Neural progenitor cell (in vitro differentiated cells): Measurements from ENCODE around the gene SDR9C7. TPM values are rescaled to one million over a fixed set of nuclear protein-coding genes. Genes with fewer than 3 reads are reported as not detected.

ENCODE experiments used
- DNase-seq: peaks from one replicate; pipeline ENCODE4 v3.0.0-alpha.2; 2016; ENCODE audit warnings: low spot score
- H2AFZ ChIP-seq: fragments of 200-600 bp; sonication (generic); replicated peaks from 2 replicates; pipeline ENCODE4 v1.6.1; 2016; ENCODE audit warnings: antibody characterized with exemption
- H3F3A ChIP-seq: fragments of 200-600 bp; sonication (generic); 2 replicates; pipeline ENCODE4 v1.6.1; 2016; ENCODE audit warnings: antibody characterized with exemption, low read depth
- H3K27ac ChIP-seq: fragments of 200-600 bp; sonication (generic); 2 replicates; pipeline ENCODE4 v1.5.1; 2016; ENCODE audit warnings: mild to moderate bottlenecking
- H3K27me3 ChIP-seq: fragments of 200-600 bp; sonication (generic); 2 replicates; pipeline ENCODE4 v1.6.1; 2016; ENCODE audit warnings: mild to moderate bottlenecking, moderate library complexity
- H3K36me3 ChIP-seq: fragments of 200-600 bp; sonication (generic); 2 replicates; pipeline ENCODE4 v1.5.1; 2016
- H3K4me1 ChIP-seq: fragments of 200-600 bp; sonication (generic); 2 replicates; pipeline ENCODE4 v1.6.1; 2016; ENCODE audit warnings: mixed run types
- H3K4me2 ChIP-seq: fragments of 200-600 bp; sonication (generic); 2 replicates; pipeline ENCODE4 v1.6.1; 2016
- H3K4me3 ChIP-seq: fragments of 200-600 bp; sonication (generic); 2 replicates; pipeline ENCODE4 v1.5.1; 2016
- H3K79me2 ChIP-seq: fragments of 200-600 bp; sonication (generic); 2 replicates; pipeline ENCODE4 v1.6.1; 2016; ENCODE audit warnings: low read depth
- H3K9ac ChIP-seq: fragments of 200-600 bp; sonication (generic); 2 replicates; pipeline ENCODE4 v1.6.1; 2016
- H3K9me3 ChIP-seq: fragments of 200-600 bp; sonication (generic); 2 replicates; pipeline ENCODE4 v1.5.1; 2016; ENCODE audit warnings: low read depth
- H4K20me1 ChIP-seq: fragments of 200-600 bp; sonication (generic); 2 replicates; pipeline ENCODE4 v1.6.1; 2016; ENCODE audit warnings: low read depth
- H3K27ac Mint-ChIP-seq: 3 replicates; pipeline ENCODE4 v1.8.0; 2021; ENCODE audit warnings: mixed read lengths
- H3K27me3 Mint-ChIP-seq: 2 replicates; pipeline ENCODE4 v1.8.0; 2022; ENCODE audit warnings: low read depth, mild to moderate bottlenecking, inconsistent platforms, moderate library complexity, mixed read lengths; ENCODE audit not compliant: insufficient read depth
- H3K36me3 Mint-ChIP-seq: 3 replicates; pipeline ENCODE4 v1.8.0; 2021; ENCODE audit warnings: mixed read lengths
- H3K4me1 Mint-ChIP-seq: 3 replicates; pipeline ENCODE4 v1.8.0; 2021; ENCODE audit warnings: mixed read lengths
- H3K4me3 Mint-ChIP-seq: 3 replicates; pipeline ENCODE4 v1.8.0; 2021; ENCODE audit warnings: mild to moderate bottlenecking, moderate library complexity, mixed read lengths
- H3K9me3 Mint-ChIP-seq: 3 replicates; pipeline ENCODE4 v1.8.0; 2020; ENCODE audit warnings: mixed read lengths
- EZH2 ChIP-seq: fragments of 200-600 bp; sonication (generic); IDR thresholded peaks from 2 replicates; pipeline ENCODE4 v1.6.1; 2017; ENCODE audit warnings: antibody characterized with exemption, mild to moderate bottlenecking, moderate library complexity
- EZH2phosphoT487 ChIP-seq: fragments of 200-600 bp; sonication (generic); IDR thresholded peaks from 2 replicates; pipeline ENCODE4 v1.6.1; 2017; ENCODE audit warnings: antibody characterized with exemption
- total RNA-seq: library from RNA; depleted of rRNA; stranded (reverse); fragments of >200 nt; gene quantifications from 2 replicates; pipeline ENCODE4 v1.2.3, GENCODE V29; 2015; ENCODE audit warnings: low replicate concordance
- TF ChIP-seq, protein P1 (sequence below): fragments of 200-600 bp; sonication (generic); IDR thresholded peaks from 2 replicates; pipeline ENCODE4 v1.5.1; 2017; ENCODE audit warnings: antibody characterized with exemption, mild to moderate bottlenecking

The SDR9C7 gene
- total RNA-seq, 1 donor from 2014 or later: 0.32 TPM

DNA sequence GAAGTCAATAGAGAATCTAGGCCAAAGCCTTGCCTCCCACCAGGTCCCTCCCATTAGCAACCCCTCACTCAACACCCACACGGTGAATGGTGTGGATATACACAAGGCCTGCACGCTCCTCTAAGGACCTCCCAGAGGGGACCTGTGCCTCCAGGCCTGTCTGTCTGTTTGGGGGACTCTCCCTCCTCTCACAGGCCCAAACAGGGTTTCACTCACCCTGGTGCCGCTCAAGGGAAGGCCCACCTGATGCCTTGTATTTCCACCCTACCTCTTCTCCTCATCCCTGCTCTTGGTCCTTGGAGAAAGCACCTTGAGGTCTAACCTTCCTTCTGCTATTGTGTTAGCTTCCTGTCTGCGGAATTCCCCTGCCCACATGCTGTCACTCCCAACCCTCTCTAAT lies 4.4 kb downstream of the SDR9C7 start:
- no peaks in the 10 kb centered on the region for H3K27me3 ChIP-seq
- no peak overlapping the region for H3K4me2 ChIP-seq
- no peaks in the 10 kb centered on the region for H3K79me2 ChIP-seq
- H3K27ac ChIP-seq: no peak overlapping the region
- no peak overlapping the region for H3K4me3 Mint-ChIP-seq
- peaks cover 39% of the 10 kb centered on the region for H3K4me1 ChIP-seq
- H4K20me1 ChIP-seq: no peaks in the 10 kb centered on the region
- no peaks in the 10 kb centered on the region for H3K9me3 ChIP-seq
- H3K36me3 Mint-ChIP-seq: no peaks in the 10 kb centered on the region
- peak overlapping the region; percentile 44 for H3K27ac Mint-ChIP-seq
- DNase-seq: no peak
- TF ChIP-seq EZH2: no peak
- H3F3A ChIP-seq: peaks cover 18% of the 10 kb centered on the region
- peaks cover 5% of the 10 kb centered on the region for H3K27me3 Mint-ChIP-seq
- no peak overlapping the region for H2AFZ ChIP-seq
- H3K9ac ChIP-seq: no peak overlapping the region
- peaks cover 36% of the 10 kb centered on the region for H3K4me1 Mint-ChIP-seq
- no peak overlapping the region for H3K4me3 ChIP-seq
- H3K36me3 ChIP-seq: no peaks in the 10 kb centered on the region
- peaks cover 6% of the 10 kb centered on the region for H3K9me3 Mint-ChIP-seq

DNA sequence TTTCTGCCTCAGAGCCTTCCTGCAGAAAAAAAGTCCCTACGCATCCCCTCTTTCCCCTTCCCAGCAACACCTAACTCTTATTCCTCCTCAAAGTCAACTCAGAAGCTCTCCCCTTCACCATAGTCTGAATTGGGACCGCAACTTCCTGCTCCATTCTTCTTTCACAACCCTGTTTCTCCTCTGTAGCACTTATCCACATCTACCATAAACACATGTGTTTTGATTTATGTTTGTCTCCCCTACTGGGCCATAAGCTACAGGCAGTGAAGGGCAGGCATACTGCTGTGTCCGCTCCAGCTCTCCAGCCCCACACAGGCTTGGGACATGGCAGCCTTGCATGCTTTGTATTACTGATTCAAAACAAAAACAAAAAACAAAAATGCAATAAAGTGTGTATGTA lies 5.9 kb downstream of the SDR9C7 start:
- Histone ChIP-seq H3K36me3 (no peaks in the 10 kb centered on the region), H4K20me1 (no peaks in the 10 kb centered on the region), H3K79me2 (no peaks in the 10 kb centered on the region), H2AFZ (no peak overlapping the region), H3K4me1 (peaks cover 39% of the 10 kb centered on the region), H3K9ac (no peak overlapping the region), H3F3A (peaks cover 18% of the 10 kb centered on the region), H3K27me3 (no peaks in the 10 kb centered on the region), H3K4me3 (no peak overlapping the region), H3K4me2 (peak overlapping the region; percentile 60), H3K27ac (peak overlapping the region; percentile 55), H3K9me3 (no peaks in the 10 kb centered on the region)
- Mint-ChIP-seq H3K36me3 (no peaks in the 10 kb centered on the region), H3K4me1 (peaks cover 36% of the 10 kb centered on the region), H3K4me3 (no peak overlapping the region), H3K27ac (no peak overlapping the region), H3K27me3 (peaks cover 5% of the 10 kb centered on the region), H3K9me3 (peaks cover 6% of the 10 kb centered on the region)
- no peak for DNase-seq
- TF ChIP-seq, protein P1, sequence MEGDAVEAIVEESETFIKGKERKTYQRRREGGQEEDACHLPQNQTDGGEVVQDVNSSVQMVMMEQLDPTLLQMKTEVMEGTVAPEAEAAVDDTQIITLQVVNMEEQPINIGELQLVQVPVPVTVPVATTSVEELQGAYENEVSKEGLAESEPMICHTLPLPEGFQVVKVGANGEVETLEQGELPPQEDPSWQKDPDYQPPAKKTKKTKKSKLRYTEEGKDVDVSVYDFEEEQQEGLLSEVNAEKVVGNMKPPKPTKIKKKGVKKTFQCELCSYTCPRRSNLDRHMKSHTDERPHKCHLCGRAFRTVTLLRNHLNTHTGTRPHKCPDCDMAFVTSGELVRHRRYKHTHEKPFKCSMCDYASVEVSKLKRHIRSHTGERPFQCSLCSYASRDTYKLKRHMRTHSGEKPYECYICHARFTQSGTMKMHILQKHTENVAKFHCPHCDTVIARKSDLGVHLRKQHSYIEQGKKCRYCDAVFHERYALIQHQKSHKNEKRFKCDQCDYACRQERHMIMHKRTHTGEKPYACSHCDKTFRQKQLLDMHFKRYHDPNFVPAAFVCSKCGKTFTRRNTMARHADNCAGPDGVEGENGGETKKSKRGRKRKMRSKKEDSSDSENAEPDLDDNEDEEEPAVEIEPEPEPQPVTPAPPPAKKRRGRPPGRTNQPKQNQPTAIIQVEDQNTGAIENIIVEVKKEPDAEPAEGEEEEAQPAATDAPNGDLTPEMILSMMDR: no peak
- TF ChIP-seq EZH2 (no peak), EZH2phosphoT487 (no peak)

DNA sequence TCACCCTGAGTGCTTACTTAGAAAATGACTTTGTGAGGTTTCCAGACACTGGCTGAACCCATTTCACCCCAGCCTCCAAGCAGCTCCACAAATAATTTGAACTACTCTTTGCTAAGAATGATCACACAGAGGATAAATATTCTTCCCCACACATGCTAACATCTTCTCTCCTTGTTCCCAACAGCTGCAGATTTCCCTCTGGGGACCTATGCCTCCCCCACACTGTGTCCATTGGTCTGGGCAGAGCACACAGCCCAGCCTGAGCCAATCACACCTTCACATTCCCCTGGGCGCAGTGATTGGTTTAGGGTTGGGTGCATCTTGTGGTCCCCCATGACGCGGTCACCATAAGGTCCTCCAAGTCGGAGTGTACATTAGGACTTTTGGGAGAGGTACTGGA lies 6.9 kb downstream of the SDR9C7 start:
- Mint-ChIP-seq H3K36me3 (no peaks in the 10 kb centered on the region), H3K27me3 (peaks cover 2% of the 10 kb centered on the region), H3K9me3 (peaks cover 6% of the 10 kb centered on the region), H3K4me3 (no peak overlapping the region), H3K4me1 (peaks cover 34% of the 10 kb centered on the region), H3K27ac (no peak overlapping the region)
- H3K9me3 ChIP-seq: no peaks in the 10 kb centered on the region
- no peak overlapping the region for H3K27ac ChIP-seq
- no peaks in the 10 kb centered on the region for H3K36me3 ChIP-seq
- H2AFZ ChIP-seq: no peak overlapping the region
- no peaks in the 10 kb centered on the region for H3K27me3 ChIP-seq
- no peak overlapping the region for H3K9ac ChIP-seq
- no peaks in the 10 kb centered on the region for H3K79me2 ChIP-seq
- peak overlapping the region; percentile 60 for H3K4me2 ChIP-seq
- H4K20me1 ChIP-seq: no peaks in the 10 kb centered on the region
- H3F3A ChIP-seq: peaks cover 18% of the 10 kb centered on the region
- peaks cover 37% of the 10 kb centered on the region for H3K4me1 ChIP-seq
- DNase-seq: no peak
- TF ChIP-seq EZH2phosphoT487 (no peak), EZH2 (no peak)
- TF ChIP-seq, protein P1: no peak
- no peak overlapping the region for H3K4me3 ChIP-seq

DNA sequence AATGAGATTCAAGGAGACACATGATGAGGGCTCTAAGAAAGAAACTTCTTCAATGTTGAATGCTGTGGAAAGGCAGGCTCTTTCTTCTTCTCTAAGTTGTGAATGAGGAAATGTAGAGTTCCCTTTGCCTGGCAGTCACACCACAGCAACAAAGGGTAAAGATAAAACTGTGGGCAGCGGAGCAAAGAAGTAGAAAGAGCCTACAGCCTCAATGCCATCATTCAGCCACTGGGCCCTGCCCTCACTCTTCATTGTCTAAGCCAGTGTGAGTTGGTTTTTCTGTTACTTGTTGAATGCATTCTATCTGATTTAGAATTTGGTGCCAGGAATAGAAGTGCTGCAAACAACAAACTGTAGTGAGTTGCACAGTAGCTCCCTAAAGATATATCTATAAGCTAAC lies 12.2 kb downstream of the SDR9C7 start:
- Mint-ChIP-seq H3K27me3 (peaks cover 3% of the 10 kb centered on the region), H3K36me3 (no peaks in the 10 kb centered on the region)
- TF ChIP-seq EZH2 (no peak), EZH2phosphoT487 (no peak)
- TF ChIP-seq, protein P1: no peak

More for the DNA sequence above, 12.2 kb downstream of the SDR9C7 start:
- Histone ChIP-seq H3K36me3 (no peaks in the 10 kb centered on the region), H3K4me2 (no peak overlapping the region), H3K4me3 (no peak overlapping the region), H4K20me1 (no peaks in the 10 kb centered on the region), H3F3A (no peaks in the 10 kb centered on the region), H3K9me3 (no peaks in the 10 kb centered on the region), H3K27ac (no peak overlapping the region), H3K9ac (no peak overlapping the region), H3K4me1 (peaks cover 9% of the 10 kb centered on the region), H3K27me3 (no peaks in the 10 kb centered on the region), H3K79me2 (no peaks in the 10 kb centered on the region), H2AFZ (no peak overlapping the region)
- no peak overlapping the region for H3K4me3 Mint-ChIP-seq
- no peak for DNase-seq
- H3K27ac Mint-ChIP-seq: no peak overlapping the region
- H3K9me3 Mint-ChIP-seq: peaks cover 2% of the 10 kb centered on the region
- no peaks in the 10 kb centered on the region for H3K4me1 Mint-ChIP-seq
